ENCODE measurements around the gene PRTG. TPM values are rescaled to one million over a fixed set of nuclear protein-coding genes. Genes with fewer than 3 reads are reported as not detected.

The PRTG gene
- total RNA-seq, 1 experiment from 2014 or later, result 11.4 TPM

- intact Hi-C loops (cut with micrococcal nuclease; ENCODE audit: unreplicated experiment), result no loop called here
- CTCF ChIA-PET, result no interaction called here
These were observed 34.2 kb downstream of the PRTG start for GRCh38 chr15:55708720-55709119.

GRCh38 chr15:55707951-55708350 lies 35.0 kb downstream of the PRTG start:
- Histone ChIP-seq H3K36me3 (ENCODE audit: control insufficient read depth, insufficient read depth, low read length) (no peaks in the 10 kb centered on the region), H3K27ac (ENCODE audit: low read length) (no peak overlapping the region), H3K9me3 (ENCODE audit: control insufficient read depth, insufficient read depth, low read depth, low read length) (no peaks in the 10 kb centered on the region), H3K27me3 (ENCODE audit: control insufficient read depth, insufficient read depth, low read length) (no peaks in the 10 kb centered on the region), H3K4me3 (ENCODE audit: low read depth in 2 of 2, low read length in 2 of 2) (no peak overlapping the region), H3K4me1 (ENCODE audit: control insufficient read depth, insufficient read depth, low read length) (peaks cover 8% of the 10 kb centered on the region; the same call in 1 of the 2 replicates)
- intact Hi-C loops (cut with micrococcal nuclease; ENCODE audit: unreplicated experiment), result no loop called here
- ATAC-seq (no peak), DNase-seq (ENCODE audit: low read depth, low spot score) (no peak)
- ChIA-PET CTCF (no interaction called here), POLR2A (no interaction called here)
- no TSS peak for BruUV-seq (replicated peaks)
- in situ Hi-C loops (cut with HindIII; ENCODE audit: low pct_unique_long_range_greater_than_20kb, low sequenced_read_pairs), result no loop called here
- TF ChIP-seq CTCF (IDR thresholded peaks at IDR 0.05) (no peak), SIN3A (IDR thresholded peaks at IDR 0.05; ENCODE audit: borderline replicate concordance, insufficient read depth, low read depth, low read length) (no peak)

More at GRCh38 chr15:55708720-55709119, 34.2 kb downstream of the PRTG start:
- TF ChIP-seq SIN3A (IDR thresholded peaks at IDR 0.05; ENCODE audit: borderline replicate concordance, insufficient read depth, low read depth, low read length) (no peak), CTCF (IDR thresholded peaks at IDR 0.05) (no peak), POLR2AphosphoS5 (IDR thresholded peaks at IDR 0.05; ENCODE audit: low read depth, low read length) (no peak), TCF7L2 (IDR thresholded peaks at IDR 0.05; ENCODE audit: low read depth, low read length) (no peak), REST (IDR thresholded peaks at IDR 0.05; ENCODE audit: insufficient read depth in 1 of 2, low read depth in 2 of 2, low read length in 1 of 2) (no peak)
- Histone ChIP-seq H3K27ac (ENCODE audit: low read length) (no peak overlapping the region), H3K9me3 (ENCODE audit: control insufficient read depth, insufficient read depth, low read depth, low read length) (no peaks in the 10 kb centered on the region), H3K27me3 (ENCODE audit: control insufficient read depth, insufficient read depth, low read length) (no peaks in the 10 kb centered on the region), H3K36me3 (ENCODE audit: control insufficient read depth, insufficient read depth, low read length) (no peaks in the 10 kb centered on the region), H3K4me3 (ENCODE audit: low read depth in 2 of 2, low read length in 2 of 2) (no peak overlapping the region), H3K4me1 (ENCODE audit: control insufficient read depth, insufficient read depth, low read length) (peaks cover 8% of the 10 kb centered on the region; the same call in 1 of the 2 replicates)
- in situ Hi-C loops (cut with HindIII; ENCODE audit: low pct_unique_long_range_greater_than_20kb, low sequenced_read_pairs), result no loop called here
- DNase-seq (ENCODE audit: low read depth, low spot score) (no peak), ATAC-seq (no peak)
- POLR2A ChIA-PET, result no interaction called here
- no TSS peak for BruUV-seq (replicated peaks)
